ENCODE results near the gene NDUFS3. TPM values are rescaled to one million over a fixed set of nuclear protein-coding genes. Genes with fewer than 3 reads are reported as not detected.
A peak's percentile ranks its signal among the peaks of the same experiment; 100 is the strongest.

NDUFS3 gene
- total RNA-seq, 4 donors from 2014 or later: 143 to 240 (median 194) TPM

DNA sequence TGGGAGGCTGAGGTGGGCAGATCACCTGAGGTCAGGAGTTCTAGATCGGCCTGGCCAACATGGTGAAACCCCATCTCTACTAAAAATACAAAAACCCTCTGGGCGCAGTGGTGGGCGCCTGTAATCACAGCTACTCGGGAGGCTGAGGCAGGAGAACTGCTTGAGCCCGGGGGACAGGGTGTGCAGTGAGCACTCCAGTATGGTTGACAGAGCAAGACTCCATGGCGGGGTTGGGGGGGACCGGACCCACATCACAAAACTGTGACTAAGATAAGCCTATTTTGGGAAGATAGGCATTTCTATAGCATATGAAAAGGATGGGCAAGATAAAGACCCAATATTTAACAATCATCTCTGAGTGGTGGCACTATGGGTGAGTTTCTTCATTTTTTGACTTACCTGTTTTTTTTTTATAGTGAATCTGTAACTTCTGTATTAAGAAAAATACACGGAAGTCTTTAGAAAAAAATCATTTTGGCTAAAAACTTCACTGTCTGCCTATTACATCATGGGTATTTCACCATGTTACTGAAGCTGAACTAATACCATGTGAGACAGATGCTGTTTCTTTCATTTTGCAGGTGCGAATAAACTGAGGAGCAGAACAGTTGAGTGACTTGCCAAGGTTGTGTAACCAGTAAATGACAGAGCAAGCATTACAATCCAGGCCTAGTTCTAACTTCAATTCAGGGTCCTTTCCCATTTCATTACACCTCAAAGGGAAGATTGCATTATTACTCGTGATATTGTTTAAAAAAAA is 28.4 kb upstream of the NDUFS3 start:
- DNase-seq (peak; percentile 45 to 48), ATAC-seq (peak; percentile 75 to 78)
- intact Hi-C loops (cut with DNase I; ENCODE audit: low total_unique reads) (loop anchor here (5.0 to 10.0 kb wide), 2 partner anchors 48 to 366 kb away; partner anchors contain the start of gene PACSIN3), in situ Hi-C loops (cut with MboI; ENCODE audit: low sequenced_read_pairs in 4 of 4) (no loop called here)
- Histone ChIP-seq H3K4me3 (peak overlapping the region; percentile 9 to 93 (median 52)), H3K27ac (peak overlapping the region; percentile 96 to 99 (median 97)), H3K36me3 (no peaks in the 10 kb centered on the region), H3K4me1 (peaks cover 59 to 67% of the 10 kb centered on the region in 2 donors), H3K9me3 (no peaks in the 10 kb centered on the region), H3K27me3 (no peaks in the 10 kb centered on the region)
- TF ChIP-seq CTCF (IDR thresholded peaks at IDR 0.05 in 4 of 5, conservative IDR thresholded peaks at IDR 0.05 in 1 of 5) (no peak), POLR2A (IDR thresholded peaks at IDR 0.05) (no peak)

GRCh38 chr11:47551086-47551485 is 27.8 kb upstream of the NDUFS3 start:
- peak overlapping the region; percentile 9 to 93 (median 52) for H3K4me3 ChIP-seq
- DNase-seq: no peak
- no peaks in the 10 kb centered on the region for H3K36me3 ChIP-seq
- in situ Hi-C loops (cut with MboI; ENCODE audit: low sequenced_read_pairs in 4 of 4) (no loop called here), intact Hi-C loops (cut with DNase I; ENCODE audit: low total_unique reads) (loop anchor here (5.0 to 10.0 kb wide), 2 partner anchors 49 to 366 kb away; partner anchors contain the start of gene PACSIN3)
- peak; percentile 20 to 67 for ATAC-seq
- peak overlapping the region; percentile 96 to 99 (median 97) for H3K27ac ChIP-seq
- no peaks in the 10 kb centered on the region for H3K27me3 ChIP-seq
- TF ChIP-seq CTCF (IDR thresholded peaks at IDR 0.05 in 4 of 5, conservative IDR thresholded peaks at IDR 0.05 in 1 of 5) (peak in 4 of 5 experiments; percentile 13 to 35 (median 24)), POLR2A (IDR thresholded peaks at IDR 0.05) (no peak)
- H3K9me3 ChIP-seq: no peaks in the 10 kb centered on the region
- peaks cover 59 to 70% of the 10 kb centered on the region in 2 donors for H3K4me1 ChIP-seq

DNA sequence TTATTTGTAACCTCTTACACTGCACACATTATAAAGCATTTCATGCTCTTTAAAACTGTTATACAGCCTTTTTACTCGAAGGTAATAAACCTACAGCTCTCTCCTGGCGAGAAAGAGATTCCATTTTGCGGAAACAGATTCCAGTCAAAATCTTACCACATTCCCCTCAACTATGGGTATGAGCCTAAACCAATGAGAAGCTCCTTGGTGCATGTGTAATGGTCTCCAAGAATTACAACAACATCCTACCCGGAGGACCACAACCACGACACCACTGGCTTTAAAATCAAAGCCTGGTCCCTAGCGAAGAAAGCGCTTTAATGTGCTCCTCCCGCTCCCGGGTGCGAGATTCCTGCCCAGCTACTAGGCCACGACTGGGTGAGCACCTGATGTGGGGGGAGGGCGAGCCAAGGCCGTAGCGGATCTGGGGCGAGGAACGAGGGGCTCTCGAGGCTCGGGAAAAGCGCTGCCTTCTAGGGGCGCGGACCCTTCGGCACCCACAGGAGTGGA is 26.8 kb upstream of the NDUFS3 start:
- Histone ChIP-seq H3K36me3 (no peaks in the 10 kb centered on the region), H3K4me1 (peaks cover 52 to 68% of the 10 kb centered on the region in 2 donors)
- intact Hi-C loops (cut with DNase I; ENCODE audit: low total_unique reads): loop anchor here (2.0 to 10.0 kb wide), 4 partner anchors 27 to 367 kb away; partner anchors contain the start of genes PACSIN3 and SLC39A13

More for the DNA sequence above, 26.8 kb upstream of the NDUFS3 start:
- no peaks in the 10 kb centered on the region for H3K9me3 ChIP-seq
- peak; percentile 29 to 44 for DNase-seq
- TF ChIP-seq CTCF (IDR thresholded peaks at IDR 0.05 in 4 of 5, conservative IDR thresholded peaks at IDR 0.05 in 1 of 5): no peak
- TF ChIP-seq POLR2A (IDR thresholded peaks at IDR 0.05): no peak
- H3K27ac ChIP-seq: peak overlapping the region; percentile 96 to 99 (median 97)
- in situ Hi-C loops (cut with MboI; ENCODE audit: low sequenced_read_pairs in 4 of 4): no loop called here
- H3K27me3 ChIP-seq: no peaks in the 10 kb centered on the region
- peak in 1 of 2 donors; percentile 8 for ATAC-seq
- H3K4me3 ChIP-seq: peak overlapping the region; percentile 91 to 95 (median 92)

All from gastrocnemius medialis (tissue), 4 donors.